EH (cell line): ENCODE data around the gene PNPO.

ENCODE experiments used
- DNase-seq: peaks from one replicate; pipeline ENCODE4 v3.0.0-alpha.2; 2015; ENCODE audit warnings: low read depth

PNPO gene

DNA sequence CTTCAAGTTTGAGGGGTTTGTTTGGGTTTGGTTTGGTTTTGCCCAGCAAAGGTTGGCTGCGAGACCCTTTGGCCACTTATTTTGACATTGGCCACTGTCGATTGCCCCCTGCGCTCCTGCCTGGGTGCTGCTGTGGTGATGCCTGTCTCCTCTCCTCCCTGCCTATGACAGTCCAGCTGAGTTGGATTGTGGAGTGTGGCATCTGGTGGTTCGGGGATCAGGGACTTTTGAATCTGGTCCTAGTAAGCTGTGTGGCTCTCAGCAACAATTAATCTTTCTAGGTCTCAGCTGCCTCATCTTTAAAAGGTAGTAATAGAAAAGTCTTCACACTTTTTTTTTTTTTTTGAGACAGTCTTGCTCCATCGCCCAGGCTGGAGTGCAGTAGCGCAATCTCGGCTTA is 56.7 kb downstream of the PNPO start:
- DNase-seq: no peak
